NCI-H2227 (cell line): ENCODE results near the gene CA10.

ENCODE experiments used
- DNase-seq: peaks from one replicate; lab custom pipeline; 2025; ENCODE audit not compliant: unreplicated experiment; lab: John Stamatoyannopoulos, UW

CA10 gene

DNA sequence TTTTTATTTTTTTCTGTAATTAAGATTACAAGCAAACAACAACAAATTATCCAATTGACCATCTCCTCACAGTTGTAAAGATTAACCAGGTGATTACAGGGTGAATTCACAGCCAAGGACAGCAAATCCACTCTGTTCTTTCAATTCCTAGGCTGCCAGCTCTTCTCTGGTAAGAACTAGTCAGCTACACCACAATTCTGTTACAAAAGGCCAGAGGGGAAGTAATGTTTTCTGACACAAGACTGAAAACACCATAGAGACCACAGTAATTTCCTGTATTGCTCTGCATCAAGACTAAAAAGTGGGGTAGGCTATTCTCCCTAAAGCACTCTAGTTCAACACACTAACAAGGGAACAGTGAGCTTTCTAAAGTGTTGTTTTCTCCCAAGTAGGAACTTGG, 10.6 kb downstream of the CA10 start:
- DNase-seq = no peak

DNA sequence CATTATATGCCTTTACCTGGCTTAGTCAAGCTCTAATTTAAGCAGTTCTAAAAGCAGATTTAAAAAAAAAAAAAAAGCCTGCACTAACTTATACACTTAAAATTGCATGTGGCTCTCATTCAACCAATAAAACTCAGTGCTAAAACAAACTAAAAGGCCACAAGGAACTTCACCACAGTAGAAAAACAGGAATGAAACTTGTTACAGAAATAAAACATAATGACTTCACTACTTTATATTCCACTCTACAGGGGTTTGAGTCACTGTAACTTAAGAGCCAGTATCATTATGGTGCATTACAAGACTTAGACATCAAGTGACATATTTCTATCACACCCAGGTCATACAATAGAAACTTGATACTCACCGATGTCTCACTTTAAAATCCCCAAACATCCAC, 11.1 kb downstream of the CA10 start:
- no peak for DNase-seq

DNA sequence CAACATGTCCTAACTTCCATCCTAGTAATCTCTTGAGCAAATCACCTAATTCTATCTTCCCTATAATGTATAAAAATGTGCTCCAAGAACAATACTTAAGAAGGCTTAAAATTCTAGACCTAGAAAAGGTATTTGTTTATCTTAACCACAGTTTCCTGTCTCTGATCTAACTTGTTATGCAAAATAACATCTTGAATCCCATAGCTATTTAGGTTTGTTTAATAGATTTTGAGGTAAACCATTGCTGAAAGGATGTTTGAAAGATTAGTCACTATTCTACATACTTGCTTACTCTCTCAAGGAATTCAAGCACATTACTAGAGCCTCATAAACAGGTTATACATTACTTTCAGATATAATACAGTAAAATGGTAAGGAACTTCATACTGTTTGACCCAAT, 13.0 kb downstream of the CA10 start:
- no peak for DNase-seq

DNA sequence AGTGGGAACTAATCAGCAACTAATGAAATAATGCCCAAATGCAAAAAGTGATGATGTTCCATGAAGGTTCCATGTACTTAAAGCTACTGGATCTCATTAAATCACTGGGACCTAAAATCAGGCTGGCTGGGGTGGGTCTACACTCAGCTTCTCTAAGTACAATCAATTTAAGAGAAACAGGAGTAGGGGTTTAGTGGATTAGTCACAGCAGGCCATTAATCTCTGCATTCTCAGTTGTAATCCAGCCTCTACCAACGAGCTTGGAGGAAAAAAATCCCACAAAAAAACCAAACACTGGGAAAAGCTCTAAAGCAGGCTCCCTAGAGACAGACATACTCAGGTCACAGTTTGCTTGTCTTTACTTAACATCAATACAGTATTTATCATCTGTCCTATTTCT, 15.0 kb downstream of the CA10 start:
- DNase-seq = no peak

DNA sequence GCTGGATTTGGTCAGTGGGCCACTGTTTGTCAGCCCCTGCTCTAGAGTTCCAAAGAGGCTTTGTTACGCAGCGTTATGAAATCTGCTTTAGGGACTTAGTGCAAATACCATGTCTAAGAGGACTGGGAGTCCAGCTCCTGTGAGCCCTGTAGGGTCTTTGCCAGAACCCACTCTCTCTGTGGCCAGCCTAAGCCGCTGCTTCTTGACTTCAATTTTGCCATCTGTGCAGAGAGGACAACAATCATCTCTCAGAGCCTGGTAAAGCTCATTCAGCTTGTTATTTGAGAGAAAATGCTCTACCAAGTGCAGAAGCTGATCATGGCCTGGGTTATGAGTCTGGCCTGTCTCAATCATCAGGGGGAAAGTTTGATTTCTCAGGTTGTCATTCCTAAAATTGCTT, 17.9 kb downstream of the CA10 start:
- DNase-seq = no peak

DNA sequence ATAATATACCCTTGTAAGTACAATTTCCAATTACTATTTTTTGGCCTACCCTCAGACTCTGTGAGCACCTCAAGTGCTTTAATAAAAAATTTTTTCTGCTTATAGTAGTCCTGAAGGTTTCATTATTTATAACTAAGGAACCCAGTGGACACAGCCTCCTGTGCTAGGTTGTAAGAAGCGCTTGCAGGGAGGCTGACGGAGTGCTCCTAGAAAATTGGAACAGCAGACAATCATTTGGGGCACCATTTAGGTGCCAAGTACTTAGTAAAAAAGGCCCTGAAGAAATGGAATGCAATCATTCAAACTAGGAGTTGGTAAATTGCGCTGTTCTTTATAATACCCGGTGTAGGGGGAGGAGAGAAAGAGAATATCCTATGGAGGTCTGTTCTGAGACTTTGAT, 19.8 kb downstream of the CA10 start:
- DNase-seq = no peak

DNA sequence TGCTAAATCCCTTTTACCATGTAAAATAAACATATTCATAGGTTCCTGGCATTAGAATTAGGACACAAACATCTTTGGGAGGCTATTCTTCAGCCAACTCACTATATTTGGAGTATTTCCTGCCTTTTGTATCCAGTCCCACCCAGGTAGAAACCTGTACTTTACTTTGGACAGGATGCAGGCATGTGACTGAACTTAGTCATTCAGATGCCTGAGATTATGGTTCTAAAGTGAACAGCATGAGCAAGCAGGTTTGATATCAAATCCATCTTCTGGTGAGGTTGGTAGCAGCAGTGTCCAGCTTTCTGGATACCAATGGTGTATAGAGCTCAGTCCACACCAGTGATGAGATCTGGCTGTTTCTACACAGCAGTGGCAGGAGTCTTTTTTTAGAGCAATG, 20.2 kb downstream of the CA10 start:
- no peak for DNase-seq

DNA sequence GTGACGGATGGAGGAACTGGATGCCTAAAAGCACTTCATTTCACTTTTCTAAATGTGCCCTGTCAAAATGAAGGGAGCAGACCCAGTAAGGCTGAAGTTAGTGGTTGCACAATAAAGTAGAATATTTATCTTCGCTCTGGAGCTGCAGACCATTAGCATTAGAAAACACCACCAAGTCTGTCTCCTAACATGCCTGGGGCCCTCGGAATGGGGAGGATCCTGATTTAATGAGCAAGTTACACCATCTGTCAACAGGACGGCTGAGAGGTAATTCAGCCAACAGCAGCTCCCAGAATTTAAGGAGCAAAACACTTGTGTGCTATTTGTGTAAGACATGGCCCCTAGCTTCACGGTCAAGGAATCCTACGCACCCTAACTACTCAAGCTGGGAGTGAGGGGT, 22.3 kb downstream of the CA10 start:
- no peak for DNase-seq

DNA sequence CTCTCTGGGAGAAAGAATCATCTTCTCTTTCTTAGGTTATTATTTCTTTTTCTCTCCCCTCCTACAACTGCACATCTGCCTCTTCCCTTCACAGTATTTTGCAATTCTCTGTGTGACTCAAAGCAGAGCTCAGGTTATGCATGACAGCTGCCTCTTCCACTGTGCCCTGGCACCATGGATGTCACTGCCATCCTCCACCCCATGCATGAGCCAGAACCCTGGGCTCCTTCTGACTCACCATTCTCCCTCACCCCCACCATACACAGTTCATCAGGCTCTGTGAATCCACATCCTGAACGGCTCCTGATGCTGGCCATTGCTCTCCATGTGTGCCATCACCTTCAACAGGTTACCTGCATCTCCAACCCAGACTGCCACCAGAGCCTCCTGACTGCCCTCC, 23.9 kb downstream of the CA10 start:
- DNase-seq = no peak

DNA sequence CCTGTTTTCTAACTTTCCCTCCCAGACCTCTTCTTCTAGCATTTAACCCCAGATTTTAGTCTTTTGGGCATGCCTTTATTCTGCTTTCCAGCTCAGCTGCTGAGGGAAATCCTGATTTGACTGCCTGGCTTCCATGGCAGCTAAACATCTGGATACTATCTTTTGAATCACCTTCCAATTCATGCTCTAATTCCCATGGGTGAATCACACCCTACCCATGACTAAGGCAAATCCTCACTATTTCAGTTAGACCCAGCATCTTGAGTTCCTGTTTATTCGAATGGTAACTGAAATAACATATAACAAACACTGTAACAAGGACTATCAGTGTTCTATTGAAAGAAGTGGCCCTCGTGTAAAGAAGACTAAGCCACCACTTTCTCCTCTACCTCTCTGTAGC, 29.8 kb downstream of the CA10 start:
- DNase-seq = no peak

DNA sequence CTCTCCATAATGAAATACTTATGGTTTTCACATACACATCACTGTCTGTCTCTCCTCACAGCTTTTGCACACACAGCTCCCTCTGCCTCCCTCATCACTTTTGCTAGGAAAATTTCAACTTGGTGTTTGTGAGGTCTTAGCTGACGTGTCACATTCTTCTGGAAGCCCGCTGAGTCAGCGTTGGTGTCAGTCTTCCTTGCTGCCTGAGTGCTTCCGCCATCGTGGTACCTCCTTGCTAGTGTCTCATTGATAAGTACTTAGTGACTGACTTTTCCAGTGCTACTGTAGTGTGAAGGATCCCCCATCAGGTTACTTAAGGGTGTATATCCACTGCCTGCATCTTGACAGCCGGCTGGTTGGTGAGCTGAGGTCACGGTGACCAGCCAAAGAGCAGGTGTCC, 33.5 kb downstream of the CA10 start:
- no peak for DNase-seq

DNA sequence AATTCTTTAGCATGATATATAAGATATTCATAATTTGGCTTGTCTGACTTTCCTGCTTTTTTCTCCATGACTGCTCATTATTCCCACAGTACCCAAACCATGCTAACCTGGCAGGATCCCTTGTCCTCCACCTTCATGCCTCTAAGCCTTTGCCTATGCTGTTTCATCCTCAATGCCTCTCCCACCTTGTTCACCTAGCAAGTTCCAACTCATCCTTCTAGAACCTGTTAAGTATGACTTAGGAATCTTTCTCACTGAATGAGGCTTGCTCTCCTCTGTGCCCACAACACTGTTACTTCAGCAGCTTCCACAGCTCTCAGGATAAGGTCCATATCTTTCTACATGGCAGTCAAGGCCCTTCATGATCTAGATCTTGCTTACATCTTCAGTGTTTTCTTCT, 34.0 kb downstream of the CA10 start:
- DNase-seq = no peak

DNA sequence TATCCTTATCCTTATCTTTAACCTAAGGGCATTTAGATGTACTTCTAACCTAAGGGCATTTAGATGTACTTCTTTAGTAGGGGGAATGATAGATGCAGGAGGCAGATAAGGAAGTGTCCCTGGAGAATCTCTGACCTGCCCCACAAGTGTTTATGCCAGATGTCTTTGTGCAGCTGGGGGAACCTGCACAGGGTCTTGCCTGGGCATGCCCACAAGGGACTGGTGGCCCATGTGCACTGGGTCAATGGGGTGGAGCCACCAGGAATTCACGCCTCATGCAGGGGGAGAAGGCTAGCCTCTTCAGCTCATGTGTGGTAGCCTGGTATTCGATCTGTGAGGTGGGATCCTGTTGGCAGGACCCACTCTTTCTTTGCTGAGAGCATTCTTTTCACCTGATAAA, 38.0 kb downstream of the CA10 start:
- no peak for DNase-seq

DNA sequence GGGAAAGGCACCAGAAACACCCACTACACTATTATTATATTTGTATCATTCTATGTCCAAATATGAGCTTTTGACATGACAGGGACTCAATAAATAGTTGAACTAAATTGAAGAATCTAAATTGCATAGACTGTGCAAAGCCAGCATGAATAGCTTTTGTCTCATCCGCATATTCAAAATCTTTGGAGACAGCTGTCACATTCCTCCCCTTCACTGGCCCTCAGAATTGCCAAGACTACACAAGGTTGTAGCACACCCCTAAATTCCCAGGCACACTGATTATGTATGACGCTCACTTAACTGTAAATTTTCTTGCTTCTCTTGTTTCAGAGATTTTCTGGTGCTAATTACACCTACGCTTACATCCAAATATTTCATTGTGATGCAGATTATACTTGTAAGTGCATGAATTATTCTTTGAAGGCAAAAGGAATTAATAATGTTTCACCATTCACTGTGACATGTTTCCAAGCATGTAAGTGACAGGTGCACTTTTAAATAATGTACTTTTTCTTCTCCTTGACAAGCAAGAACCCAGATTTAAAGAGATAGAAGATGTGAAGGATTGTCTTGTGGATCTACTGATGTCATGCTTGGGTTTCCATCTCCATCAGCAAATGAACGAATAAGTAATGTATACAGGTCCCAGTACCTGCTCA, 47.5 kb downstream of the CA10 start:
- DNase-seq = no peak

DNA sequence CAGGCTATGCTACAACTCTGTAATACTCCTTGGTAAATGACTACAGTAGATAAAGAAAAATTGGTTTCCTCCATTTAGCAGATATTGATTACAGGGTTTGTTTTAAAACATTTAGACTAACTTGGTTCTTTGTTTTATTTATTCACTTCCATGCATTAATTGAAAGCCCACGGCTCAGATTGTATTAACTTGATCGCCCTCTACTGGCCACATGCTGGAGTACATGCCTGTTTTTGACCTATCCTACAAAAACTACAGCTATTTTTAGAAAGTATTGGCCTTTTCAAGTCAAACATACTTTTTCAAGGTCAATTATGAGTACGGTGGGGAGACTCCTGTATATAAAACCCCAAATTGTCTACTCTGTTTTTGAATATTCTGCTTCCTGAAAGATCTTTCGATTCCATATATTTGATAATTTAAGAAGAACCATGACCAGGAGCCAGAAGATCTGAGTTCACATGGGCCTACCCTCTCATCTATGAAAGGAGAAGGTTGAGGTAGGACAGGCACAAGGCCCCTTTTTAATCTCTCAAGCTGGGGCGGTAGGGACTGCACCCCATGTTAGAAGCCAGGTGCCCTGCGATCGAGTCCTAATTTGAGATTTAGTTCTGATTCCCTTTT, 51.8 kb downstream of the CA10 start:
- DNase-seq = peak; percentile 65

DNA sequence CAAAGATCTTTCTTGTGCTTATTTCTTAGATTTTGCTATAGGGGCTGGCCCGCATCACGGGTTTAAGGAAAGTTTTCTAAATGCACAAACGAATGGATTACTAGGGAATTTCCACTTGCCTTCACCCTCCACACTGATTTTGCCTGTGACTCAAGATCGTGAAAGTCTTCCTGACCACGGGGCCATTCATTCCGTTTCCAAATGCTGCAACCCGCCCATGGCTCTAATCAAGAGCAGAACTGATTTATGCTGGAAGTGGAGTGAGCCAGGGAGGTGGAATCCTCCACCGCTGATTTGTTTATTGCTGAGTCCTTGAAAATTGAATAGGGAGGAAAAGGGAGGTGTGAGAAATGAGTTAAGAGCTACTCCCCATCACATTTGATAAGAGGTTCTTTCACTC, 52.4 kb downstream of the CA10 start:
- no peak for DNase-seq

DNA sequence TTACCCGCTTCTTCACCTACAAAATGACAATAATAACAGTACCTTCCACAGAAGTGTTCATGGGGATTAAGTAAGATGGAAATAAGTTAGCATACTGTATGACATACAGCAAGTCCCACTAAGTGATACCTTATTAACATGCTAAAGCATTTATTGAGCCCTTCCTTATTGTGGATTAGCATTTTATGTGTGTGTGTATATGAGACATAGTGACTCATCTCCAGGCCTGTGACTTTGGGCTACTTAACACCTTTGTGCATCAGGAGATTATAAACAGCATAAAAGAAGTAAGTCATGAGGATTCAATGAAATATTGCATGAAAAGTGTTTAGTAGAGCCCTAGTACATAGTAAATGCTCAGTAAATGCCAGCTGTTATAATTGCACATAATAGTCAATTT, 52.9 kb downstream of the CA10 start:
- no peak for DNase-seq

DNA sequence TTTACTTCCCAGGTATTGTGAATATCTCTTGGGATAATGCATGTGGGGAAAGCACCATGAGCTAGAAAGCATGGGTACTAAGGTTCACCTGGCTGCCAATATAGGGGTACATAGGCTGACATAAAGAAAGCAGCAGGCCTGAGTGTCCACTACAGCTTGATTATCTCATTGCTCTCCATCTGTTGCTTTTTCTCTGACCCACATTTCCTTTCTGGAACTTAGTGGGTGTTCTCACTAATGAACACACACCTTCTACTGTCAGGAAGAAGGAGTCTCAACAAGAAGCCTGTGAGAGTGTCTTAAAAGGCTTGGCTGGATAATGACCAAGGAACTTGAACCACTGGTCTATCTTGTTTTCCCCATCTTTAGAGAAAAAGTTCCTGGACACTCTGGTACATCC, 62.5 kb downstream of the CA10 start:
- no peak for DNase-seq

DNA sequence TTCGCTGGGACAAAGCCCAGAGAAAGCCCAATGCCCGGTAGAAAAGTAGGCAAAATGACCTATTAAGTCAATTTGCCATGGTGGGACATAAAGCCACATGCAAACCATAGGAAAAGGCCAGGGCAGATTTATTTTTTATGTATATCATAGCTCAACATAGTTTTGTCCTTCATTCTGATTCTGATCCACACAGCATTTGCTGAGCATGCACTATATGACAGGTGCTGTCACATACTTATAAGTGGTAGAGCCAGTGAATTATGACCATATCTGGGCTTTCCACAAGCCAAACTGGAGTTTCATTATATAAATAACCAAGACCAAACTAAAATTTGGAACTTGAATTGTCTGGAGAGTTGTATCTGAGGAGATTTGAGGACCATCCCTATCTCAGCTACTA, 74.3 kb downstream of the CA10 start:
- no peak for DNase-seq

DNA sequence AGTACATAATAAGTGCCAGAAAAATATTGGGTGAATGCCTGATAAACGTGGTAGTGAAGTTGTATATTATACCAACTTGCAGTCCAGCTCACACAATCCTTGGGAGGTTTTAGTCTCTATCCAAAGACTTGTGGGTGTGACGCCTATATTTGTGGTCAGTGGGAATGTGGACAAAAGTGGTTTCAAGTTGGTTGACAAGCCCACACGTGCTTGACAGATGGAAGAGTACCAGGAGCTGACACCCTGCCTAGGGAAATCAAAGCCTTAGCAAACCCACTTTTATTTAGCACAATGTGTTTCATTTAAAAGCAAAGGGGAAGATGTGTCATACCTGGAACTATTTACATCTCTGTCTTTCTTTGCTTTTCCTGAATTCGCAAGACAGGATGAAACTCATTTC, 79.0 kb downstream of the CA10 start:
- DNase-seq = no peak

DNA sequence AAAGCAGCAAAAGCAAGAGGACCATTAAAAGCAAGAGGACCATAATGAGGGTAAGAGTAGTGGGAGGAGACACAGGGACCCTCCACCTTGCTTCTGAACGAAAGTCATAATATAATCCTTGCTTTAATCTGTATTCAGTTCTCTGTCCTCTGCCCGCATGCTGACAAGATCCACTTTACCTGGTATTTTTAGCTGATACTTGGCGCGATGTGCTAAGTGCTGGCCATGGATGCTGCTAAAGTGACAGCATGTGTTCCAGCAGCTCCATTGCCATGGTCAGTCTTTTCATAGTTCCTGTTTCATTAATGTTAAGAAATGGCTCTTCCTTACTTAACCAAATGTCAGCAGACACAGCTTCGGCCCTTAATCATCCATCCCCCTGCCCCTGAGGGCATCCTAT, 86.8 kb downstream of the CA10 start:
- DNase-seq = no peak

DNA sequence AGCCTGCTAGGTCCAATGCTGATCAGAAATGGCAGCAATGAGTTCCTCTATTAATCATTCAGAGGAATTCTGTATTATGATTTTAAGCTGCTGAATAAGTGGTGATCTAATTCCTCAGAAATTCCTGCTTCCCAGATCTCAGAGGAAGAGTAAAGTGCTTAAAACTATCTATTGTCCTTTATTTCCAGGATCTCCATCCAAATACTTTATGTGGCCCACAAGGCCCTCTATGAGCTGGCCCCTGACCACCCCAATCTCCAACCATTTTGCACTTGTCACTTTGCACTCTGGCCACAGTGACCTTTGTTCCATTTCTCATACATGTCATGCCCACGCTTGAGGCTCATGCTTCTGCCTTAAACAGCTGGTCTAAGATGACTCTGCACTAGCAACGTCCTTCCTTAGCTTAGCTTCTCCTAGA, 93.7 kb downstream of the CA10 start:
- no peak for DNase-seq

DNA sequence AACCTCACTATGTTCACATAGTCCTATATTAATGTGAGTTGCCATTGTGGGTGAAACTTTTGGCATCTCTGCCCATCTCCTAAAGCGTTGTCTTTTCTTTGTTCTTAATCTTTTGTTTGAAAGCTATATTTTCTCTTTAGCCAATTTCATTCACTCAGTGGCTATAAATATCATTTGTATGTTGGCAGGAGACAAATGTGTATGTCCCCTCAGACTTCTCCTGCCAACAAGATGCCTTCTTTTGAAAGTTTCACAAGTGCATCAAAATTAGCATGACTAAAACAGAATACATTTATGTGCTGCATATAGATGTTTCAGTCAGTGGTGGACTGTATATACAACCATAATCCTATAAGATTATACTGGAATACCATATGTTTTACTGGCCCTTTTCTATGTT, 109.0 kb downstream of the CA10 start:
- no peak for DNase-seq
